GM19463 (cell line): ENCODE results near the gene YARS1.
"Not testable (repeated sequence)": the region's sequence is repeated elsewhere in the genome, so short reads cannot be mapped to it uniquely, and the experiment has no call there.

ENCODE experiments used
- ATAC-seq: cut with Tn5 transposase; IDR thresholded peaks from one replicate; pipeline ENCODE4 v1.9.1; 2021; ENCODE audit warnings: mild to moderate bottlenecking, moderate library complexity; ENCODE audit not compliant: unreplicated experiment

The YARS1 gene

DNA sequence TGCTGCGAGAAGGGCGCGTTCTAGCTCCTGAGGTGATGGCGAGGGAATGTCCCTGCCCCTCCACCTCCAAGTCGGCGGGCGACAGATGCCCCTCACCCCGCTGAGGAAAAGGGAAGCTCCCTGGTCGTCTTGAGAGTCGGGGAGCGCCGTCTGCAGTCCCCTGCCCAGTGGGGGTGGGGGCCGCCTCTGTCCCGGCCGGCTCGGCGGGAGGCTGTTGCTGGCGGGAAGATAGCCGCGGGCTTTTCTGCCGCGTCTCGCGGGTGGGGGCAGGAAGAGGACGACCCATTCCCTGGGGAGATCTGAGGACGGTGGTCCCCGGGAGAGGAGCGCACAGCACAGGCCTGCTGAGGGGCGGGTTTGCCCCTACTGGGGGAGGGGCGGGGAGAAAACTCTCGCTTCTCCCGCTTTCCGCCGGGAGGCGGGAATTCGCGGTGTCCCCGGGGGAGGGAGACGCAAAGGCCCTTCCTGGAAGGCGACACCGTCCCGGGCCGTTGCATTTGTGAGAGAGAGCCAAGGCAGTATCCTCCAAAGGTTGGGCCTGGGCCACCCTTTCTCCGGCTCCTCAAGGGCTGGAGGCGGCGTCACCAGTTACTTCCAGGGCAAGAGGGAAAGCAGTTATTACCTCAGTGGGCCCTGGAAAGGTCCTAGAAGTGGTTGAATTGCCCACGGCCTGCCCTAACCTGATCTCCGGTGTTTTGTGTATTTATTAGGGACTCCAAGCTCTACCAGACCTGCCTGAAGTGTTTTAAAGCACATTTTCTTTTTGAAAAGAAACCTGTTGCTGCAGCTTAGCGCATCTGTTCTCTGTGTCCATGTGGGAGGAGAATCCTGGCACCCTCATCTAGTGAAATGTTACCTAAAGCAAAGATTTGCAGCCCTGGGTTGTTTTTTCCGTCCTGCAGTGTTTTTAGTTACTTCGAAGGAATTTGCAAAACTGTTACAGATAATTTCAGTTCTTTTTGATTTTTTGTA, 943 bp upstream of the YARS1 start:
- no peak for ATAC-seq

DNA sequence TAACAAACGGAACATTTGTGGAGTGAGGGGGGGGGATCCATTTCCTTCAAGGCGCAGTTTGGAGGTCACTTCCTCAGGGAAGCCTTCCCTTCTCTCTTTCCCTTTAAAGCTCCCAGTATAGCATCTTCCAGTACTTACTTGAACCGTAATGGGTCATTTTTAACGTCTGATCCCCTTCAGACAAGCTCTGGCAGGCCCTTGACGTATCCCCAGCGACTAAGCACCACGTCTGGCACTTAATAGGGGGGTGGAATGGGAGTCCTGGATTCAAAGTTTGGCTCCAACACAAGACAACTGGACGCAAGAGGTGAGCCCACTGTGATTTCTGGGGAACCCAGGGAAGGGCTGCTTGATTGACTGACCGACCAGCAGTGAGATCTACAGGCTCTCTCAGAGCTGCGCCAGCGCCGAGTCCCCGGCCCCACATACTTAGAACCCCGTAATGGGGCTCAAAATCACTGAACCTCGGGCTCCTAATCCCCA, 441 bp downstream of the YARS1 start:
- peak; percentile 4 for ATAC-seq

DNA sequence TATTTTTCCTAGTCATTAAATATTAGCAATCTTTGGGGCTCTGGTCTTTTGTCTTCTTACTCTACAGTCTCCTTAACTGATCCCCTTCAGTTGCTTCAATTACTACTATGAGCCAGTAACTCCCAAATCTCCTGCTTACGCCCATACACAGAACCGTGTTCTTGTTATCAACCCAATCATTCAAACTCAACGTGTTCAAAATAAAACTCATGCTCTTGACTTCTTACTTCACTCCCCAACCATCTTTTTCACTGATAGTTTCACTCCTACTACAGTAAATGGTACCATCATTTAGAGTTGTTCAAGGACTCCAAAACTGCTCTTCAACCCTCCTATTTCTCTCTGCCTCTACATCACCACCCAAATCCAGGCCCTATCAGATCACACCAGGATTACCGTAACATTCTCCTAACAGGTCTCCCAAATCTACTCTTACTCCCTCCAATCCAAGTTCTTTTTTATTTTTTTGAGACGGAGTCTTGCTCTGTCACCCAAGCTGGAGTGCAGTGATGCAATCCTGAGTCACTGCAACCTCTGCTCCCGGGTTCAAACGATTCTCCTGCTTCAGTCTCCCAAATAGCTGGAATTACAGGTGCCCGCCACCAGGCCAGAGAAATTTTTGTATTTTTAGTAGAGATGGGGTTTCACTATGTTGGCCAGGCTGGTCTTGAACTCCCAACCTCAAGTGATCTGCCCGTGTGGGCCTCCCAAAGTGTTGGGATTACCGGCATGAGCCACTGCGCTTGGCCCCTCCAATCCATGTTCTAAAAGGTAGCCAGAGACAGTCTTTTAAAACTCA, 3.0 kb downstream of the YARS1 start:
- ATAC-seq = no peak

DNA sequence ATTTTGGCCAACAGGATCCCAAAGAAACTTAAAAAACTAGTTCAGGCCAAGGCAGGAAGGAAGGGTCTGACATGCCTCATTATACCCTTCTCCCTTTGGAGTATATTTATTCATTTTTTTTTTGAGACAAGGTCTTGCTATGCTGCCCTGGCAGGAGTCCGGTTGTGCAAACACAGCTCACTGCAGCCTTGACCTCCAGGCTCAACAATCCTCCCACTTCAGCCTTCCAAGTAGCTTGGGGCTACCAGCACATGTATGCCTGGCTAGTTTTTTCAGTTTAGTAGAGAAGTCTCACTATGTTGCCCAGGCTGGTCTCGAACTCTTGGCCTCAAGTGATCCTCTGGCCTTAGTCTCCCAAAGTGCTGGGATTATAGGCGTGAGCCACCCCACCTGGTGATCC, 5.2 kb downstream of the YARS1 start:
- ATAC-seq = no peak

DNA sequence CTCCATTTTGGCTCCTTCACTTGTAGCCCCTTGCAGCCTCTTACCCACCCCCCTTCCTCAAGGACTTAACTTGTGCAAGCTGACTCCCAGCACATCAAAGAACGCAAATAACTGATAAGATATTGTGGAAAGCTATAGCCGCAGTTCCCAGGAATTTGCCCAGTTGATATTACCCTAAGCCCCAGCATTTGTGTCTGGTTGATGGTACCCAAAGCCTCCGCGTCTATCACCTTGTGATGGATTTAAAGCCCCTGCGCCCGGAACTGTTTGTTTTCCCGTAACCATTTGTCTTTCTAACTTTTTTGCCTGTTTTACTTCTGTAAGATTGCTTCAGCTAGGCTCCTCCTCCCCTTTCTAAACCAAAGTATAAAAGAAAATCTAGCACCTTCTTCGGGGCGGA, 5.9 kb downstream of the YARS1 start:
- no peak for ATAC-seq

DNA sequence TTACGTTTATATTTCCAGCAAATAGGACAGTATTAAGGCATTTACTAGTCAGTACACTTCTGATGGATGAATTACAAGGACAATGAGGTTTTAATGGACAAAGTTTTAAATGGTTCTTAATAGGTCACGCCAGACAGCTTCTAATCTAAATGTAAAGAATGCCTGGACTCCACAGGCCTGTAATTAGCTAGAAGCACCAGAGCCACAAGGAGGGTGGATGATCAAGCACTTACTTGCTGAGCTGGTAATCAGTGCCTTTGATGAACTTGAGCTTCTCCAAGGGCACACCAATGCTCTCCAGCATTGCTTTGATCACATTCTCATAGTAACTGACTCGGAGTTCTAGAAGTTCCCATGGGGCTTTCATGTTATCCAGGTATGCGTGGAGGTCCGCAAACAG, 6.8 kb downstream of the YARS1 start:
- ATAC-seq = no peak

DNA sequence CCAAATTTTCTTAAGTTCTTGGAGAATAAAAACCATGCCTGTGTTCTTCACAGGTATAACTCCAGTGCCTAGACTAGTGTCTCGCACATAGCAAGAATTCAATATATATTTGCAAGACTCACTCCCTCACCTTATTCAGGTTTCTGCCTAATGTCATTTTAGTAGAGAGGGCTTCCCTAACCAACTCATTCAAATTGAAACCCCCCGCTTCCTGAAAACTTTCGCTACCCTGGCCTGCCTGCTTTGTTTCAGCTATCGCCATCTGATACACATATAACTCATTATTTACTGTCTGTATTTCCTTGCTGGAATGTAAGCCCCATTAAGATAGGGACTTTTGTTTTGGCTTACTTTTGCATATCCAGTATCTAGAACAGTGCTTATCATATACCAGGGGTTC, 8.6 kb downstream of the YARS1 start:
- no peak for ATAC-seq

DNA sequence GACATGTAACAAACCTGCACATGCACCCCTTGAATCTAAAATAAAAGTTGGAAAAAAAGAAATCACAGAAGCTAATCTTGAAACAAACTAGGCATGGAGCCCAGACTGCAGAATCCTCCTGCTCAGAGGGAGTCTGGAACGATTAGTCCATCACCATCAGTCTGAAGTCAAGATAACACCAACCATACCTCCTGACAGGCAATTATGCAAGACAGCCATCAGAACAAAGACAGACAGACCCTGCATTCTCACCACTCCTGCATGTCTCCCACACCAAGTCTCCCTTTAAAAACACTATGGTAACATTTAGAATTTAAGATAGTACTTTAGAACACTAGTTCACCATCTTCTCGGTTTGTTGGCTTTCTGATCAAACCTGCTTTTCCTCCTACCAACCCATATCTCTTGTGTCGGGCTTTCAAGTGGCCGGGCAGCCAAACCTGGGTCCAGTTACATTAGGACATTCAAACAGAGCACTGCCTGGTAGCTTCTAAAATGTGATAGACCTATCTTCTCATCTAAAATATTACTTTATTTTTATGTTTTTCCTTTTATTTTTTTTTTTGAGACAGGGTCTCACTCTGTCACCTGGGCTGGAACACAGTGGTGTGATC, 10.1 kb downstream of the YARS1 start:
- no peak for ATAC-seq

DNA sequence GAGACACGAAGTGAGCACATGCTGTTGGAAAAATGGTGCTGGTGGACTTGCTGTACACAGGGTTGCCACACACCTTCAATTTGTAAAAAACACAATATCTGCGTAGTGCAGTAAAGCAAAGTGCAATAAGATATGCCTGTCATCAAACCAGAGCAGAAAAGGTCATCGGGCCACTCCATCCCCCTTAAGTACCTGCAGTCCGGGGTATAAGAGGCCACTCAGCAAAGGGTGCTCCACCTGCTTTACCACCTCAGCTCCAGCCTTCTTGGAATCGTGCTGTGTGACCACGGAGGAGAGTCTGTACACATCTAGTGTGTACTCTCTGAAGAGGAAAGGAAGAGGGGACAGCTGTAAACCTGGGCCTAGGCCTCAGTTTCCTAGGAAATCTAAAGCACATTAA, 10.9 kb downstream of the YARS1 start:
- no peak for ATAC-seq

DNA sequence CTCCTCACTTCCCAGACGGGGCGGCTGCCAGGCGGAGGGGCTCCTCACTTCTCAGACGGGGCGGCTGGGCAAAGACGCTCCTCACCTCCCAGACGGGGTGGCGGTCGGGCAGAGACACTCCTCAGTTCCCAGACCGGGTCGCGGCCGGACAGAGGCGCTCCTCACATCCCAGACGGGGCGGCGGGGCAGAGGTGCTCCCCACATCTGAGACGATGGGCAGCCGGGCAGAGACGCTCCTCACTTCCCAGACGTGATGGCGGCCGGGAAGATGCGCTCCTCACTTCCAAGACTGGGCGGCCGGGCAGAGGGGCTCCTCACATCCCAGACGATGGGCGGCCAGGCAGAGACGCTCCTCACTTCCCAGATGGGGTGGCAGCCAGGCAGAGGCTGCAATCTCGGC, 12.7 kb downstream of the YARS1 start:
- ATAC-seq = not testable (repeated sequence)

DNA sequence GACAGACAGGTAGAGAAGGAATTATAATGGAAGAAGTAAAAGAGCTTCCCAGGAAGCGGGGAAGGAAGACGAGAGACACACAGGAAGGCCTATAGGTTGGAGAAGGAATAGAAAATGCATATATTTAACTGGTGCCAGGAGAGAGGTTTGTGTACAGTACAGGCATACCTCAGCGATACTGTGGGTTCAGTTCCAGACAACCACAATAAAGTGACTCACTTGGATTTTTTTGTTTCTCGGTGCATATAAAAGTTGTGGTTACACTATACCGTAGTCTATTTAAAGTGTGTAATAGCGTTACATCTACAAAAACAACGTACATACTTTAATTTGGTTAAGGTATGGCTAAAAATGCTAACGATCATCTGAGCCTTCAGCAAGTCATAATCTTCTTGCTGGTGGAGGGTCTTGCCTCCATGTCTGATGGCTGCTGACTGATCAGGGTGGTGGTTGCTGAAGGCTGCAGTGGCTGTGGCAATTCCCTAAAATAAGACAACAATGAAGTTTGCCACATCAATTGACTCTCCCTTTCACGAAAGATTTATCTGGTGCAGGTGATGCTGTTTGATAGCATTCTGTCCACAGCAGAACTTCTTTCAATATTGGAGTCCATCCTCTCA, 16.0 kb downstream of the YARS1 start:
- no peak for ATAC-seq

DNA sequence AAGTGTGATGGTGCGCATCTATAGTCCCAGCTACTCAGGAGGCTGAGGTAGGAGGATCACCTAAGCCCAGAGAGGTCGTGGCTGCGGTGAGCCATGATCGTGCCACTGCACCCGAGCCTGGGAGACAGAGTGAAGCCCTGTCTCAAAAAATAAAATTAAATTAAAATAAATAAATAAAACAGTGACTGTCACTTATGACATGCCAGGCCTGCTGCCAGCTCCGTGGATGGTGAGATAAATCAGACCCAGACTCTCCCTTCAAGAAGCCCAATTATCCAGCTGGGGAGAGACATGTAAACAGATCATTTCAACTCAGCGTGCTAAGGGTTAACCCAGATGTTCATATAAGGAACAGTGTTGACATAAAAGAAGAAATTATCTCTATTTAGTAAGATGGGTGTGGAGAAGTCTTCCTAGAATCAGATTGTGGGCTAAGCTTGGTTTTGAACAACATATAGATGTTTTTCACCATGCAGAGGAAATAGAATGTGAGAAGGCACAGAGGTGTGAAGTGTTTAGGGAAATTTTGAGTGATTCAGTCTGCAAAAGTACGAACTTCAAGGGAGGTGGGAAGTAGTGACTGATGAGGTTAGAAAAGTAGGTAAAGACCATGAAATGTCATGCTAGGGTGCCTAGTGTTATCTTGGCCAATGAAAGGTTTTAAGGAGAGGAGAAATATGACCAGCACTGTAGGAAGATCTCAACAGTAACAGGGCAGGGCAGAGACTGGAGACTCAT, 18.3 kb downstream of the YARS1 start:
- no peak for ATAC-seq

DNA sequence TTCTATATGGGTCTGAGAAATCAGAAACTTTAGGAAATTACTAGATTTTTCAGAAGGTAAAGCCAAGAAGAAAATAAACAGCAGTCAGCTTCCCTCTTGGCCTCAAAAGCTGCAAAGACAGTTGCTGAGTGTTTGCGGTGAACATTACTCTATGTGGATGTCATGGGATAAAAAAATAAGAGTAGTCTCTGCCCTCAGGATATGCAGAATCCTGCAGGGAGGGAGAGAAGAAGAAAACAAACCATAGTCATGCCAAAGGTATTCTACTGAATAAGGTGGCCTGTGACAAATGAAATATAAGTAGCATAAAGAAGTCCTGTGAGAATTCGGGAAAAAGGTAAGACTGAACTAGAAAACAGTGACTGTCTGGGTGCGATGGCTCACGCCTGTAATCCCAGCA, 19.0 kb downstream of the YARS1 start:
- ATAC-seq = no peak

DNA sequence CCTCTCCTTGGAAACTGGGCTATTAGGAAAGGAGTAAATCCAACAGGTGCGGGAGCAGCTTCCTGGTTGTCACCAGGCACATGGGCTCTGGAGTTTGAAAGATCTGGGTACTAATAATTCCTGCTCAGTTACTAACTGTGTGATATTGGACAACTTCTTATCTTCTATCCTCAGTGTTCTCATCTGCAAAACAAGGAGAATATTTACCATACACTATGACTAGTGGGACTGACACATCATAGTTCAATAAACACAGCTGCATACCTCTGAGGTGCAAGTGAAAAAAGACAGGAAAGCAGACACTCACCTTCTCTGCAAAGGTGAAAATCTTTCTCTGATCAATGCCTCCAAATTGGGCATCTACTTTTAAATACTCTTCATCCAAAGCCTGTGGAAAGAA, 19.7 kb downstream of the YARS1 start:
- ATAC-seq = no peak

DNA sequence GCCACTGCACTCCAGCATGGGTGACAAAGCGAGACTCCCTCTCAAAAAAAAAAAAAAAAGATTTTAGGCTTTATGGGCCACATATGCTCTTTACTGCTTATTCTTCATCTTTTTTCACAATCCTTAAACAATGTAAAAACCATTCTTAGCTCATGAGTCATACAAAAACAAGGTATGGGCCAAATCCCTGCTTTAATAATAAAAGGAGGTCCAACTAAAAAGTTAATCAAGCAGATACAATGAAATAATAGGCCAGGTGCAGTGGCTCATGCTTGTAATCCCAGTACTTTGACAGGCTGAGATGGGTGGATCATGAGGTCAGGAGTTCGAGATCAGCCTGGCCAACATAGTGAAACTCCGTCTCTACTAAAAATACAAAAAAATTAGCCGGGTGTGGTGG, 21.4 kb downstream of the YARS1 start:
- not testable (repeated sequence) for ATAC-seq

DNA sequence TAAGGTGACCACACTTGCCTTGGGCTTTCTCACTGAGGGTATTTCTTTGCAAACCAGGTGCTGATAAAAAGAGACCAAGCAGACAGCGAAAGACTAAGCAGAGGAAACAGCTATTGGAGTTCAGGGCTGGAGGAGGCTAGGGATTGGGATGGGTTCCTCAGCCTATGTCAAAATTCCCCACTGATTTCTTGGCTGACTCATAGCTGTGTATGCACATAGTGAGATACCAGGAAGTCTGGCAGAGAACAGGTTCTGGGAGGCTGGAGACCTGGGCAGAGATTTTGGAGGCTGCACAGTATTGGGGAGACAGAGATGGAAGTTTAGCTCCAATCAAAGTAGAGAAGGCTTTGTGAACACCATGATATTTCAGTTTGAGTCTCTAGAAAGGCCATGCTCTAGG, 25.3 kb downstream of the YARS1 start:
- no peak for ATAC-seq

DNA sequence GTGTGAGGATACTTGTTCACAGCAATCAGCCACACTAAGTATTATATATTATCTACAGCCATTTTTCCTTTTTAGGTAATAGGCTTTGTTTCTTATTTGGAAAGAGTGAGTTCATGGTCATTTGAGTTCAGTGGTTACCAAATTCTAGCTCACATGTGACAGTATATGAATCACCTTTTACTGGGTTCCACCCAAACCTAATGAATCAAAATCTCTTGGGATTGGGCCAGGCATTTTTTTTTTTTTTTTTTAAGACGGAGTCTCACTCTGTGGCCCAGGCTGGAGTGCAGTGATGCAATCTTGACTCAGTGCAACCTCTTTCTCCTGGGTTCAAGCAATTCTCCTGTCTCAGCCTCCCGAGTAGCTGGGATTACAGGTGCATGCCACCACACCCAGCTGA, 27.8 kb downstream of the YARS1 start:
- not testable (repeated sequence) for ATAC-seq

DNA sequence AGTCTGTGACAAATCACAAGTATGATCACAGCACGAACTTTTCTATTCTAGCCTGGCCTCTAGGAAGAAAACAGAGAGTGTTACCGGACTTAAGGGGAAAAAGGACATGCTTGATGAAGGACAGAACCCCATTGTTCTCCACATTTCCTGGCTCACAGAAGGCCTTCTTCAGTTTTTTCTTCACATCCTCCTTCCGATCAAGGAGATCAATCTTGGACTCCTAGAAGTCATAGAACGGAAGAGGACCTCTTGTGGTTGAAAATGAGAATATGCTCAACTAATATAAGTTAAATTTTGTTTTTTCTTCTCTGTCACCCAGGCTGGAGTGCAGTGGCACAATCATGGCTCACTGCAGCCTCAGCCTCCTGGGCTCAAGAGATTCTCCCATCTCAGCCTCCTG, 30.3 kb downstream of the YARS1 start:
- no peak for ATAC-seq

DNA sequence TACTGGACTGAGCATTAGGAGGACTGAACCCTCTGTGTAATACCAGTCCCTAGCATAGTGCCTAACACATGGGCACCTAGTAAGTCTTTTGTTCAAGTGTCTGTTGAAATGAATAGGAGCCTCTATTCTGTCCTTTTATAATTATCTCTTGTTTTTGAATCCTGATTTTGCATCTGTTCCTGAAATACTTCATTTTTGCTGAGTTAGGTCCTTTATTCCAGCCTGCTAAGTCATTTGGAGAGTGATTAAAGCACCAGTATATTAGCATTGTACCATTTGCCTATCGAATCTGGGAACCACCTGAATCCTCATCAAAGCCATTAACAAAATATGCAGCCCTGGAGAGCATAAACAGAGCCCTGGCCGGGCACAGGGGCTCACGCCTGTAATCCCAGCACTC, 32.3 kb downstream of the YARS1 start:
- ATAC-seq = no peak

DNA sequence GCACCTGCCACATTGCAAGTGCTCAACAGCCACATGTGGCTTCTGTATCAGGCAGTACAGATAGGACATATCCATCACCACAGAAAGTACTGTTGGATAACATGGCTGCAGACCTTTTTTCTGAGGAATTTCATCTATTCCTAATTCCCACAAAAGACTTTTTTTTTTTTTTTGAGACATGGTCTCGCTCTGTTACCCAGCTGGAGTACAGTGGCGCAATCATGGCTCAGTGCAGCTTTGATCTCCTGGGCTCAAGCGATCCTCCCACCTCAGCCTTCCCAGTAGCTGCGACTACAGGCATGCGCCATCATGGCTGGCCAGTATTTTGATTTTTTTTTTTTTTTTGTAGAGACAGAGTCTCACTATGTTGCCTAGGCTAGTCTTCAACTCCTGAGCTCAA, 33.3 kb downstream of the YARS1 start:
- ATAC-seq = no peak
